Testis (tissue), 3 donors: ENCODE results near the gene ABCA3. TPM values are rescaled to one million over a fixed set of nuclear protein-coding genes. Genes with fewer than 3 reads are reported as not detected.

Experiments used
- DNase-seq: peaks from one replicate; pipeline ENCODE4 v3.0.0-alpha.2; 2019
- H3K27ac ChIP-seq, 2 donors: fragments of 200-600 bp; sonication (generic); one replicate each; pipeline ENCODE4 v1.5.1; 2019
- H3K27me3 ChIP-seq: fragments of 200-600 bp; sonication (generic); one replicate; pipeline ENCODE4 v1.5.1; 2019
- H3K36me3 ChIP-seq: fragments of 200-600 bp; sonication (generic); one replicate; pipeline ENCODE4 v1.5.1; 2017; ENCODE audit warnings: low read depth; ENCODE audit errors: missing control alignments
- H3K4me1 ChIP-seq: fragments of 200-600 bp; sonication (generic); one replicate; pipeline ENCODE4 v1.5.1; 2019
- H3K4me3 ChIP-seq, 2 donors: fragments of 200-600 bp; sonication (generic); one replicate each; pipeline ENCODE4 v1.5.1; 2017 to 2019
- H3K9me3 ChIP-seq: fragments of 200-600 bp; sonication (generic); one replicate; pipeline ENCODE4 v1.5.1; 2017
- POLR2A ChIP-seq: fragments of 450-650 bp; IDR thresholded peaks from one replicate; pipeline ENCODE4 v1.6.1; 2017; ENCODE audit warnings: antibody characterized with exemption, mild to moderate bottlenecking, moderate library complexity
- WGBS, 2 donors: methylation state at CpG; one replicate each; pipeline ENCODE4 v1.1.5; 2018; 5-methylcytosine and 5-hydroxymethylcytosine counted together
- intact Hi-C: fragments of 100-400 bp; cut with DNase I; formaldehyde crosslinking; loops from one replicate; pipeline ENCODE4 v1.15.1; 2023; ENCODE audit warnings: low total_unique reads
- polyA plus RNA-seq: library from polyadenylated mRNA; stranded (reverse); fragments of 350-450 nt; fragmentation: Illumina TruSeq; extraction: RNeasy Lipid Tissue Mini Kit (QIAGEN cat#74804); gene quantifications from one replicate; pipeline ENCODE4 v1.2.3, GENCODE V29; 2014; ENCODE audit warnings: low read depth, low replicate concordance; ENCODE audit not compliant: insufficient read depth
- total RNA-seq, 2 donors: library from RNA; depleted of rRNA; stranded (reverse); fragments of >200 nt; gene quantifications; one replicate each; pipeline ENCODE4 v1.2.3, GENCODE V29; 2016
- TF ChIP-seq, protein P1 (sequence below), 3 experiments: fragments of 450-650 bp in 2 of 3; fragments of 200-600 bp in 1 of 3; sonication (generic) in 1 of 3; IDR thresholded peaks; one replicate each; pipeline ENCODE4 v1.5.1; 2016 to 2019; ENCODE audit warnings: antibody characterized with exemption in 3 of 3, mild to moderate bottlenecking in 2 of 3, moderate library complexity in 1 of 3

The ABCA3 gene
- total and polyA plus RNA-seq, 3 donors from 2014 or later: 24.5 to 38.1 (median 35.1) TPM

DNA sequence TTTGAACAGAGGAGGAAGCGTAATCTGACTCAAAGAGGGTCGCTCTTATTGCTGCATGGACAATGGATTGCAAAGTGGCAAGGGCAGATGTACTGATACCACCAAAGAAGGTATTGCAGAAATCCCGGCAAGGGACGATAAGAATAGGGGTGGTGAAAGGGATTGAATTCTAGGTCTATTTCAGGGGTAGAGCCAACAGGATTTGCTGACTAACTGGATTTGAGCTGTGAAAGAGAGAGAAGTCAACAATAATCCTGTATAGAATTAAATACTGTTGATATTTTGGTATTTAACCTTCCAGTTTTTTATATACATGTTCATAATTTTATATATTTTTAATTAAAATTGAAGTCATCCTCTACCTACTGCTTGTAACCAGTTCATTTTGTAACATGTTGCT lies 19.4 kb upstream of the ABCA3 start:
- no peaks in the 10 kb centered on the region for H3K36me3 ChIP-seq
- no peak overlapping the region for H3K4me3 ChIP-seq
- H3K9me3 ChIP-seq: no peaks in the 10 kb centered on the region
- no peak overlapping the region for H3K27ac ChIP-seq
- intact Hi-C loops: no loop called here
- H3K4me1 ChIP-seq: peaks cover 7% of the 10 kb centered on the region
- TF ChIP-seq, protein P1, sequence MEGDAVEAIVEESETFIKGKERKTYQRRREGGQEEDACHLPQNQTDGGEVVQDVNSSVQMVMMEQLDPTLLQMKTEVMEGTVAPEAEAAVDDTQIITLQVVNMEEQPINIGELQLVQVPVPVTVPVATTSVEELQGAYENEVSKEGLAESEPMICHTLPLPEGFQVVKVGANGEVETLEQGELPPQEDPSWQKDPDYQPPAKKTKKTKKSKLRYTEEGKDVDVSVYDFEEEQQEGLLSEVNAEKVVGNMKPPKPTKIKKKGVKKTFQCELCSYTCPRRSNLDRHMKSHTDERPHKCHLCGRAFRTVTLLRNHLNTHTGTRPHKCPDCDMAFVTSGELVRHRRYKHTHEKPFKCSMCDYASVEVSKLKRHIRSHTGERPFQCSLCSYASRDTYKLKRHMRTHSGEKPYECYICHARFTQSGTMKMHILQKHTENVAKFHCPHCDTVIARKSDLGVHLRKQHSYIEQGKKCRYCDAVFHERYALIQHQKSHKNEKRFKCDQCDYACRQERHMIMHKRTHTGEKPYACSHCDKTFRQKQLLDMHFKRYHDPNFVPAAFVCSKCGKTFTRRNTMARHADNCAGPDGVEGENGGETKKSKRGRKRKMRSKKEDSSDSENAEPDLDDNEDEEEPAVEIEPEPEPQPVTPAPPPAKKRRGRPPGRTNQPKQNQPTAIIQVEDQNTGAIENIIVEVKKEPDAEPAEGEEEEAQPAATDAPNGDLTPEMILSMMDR (IDR thresholded peaks at IDR 0.05): no peak
- TF ChIP-seq POLR2A: no peak
- H3K27me3 ChIP-seq: no peaks in the 10 kb centered on the region
- no peak for DNase-seq
- 91 to 94% methylated on average over 4 of the region's 4 CpGs for WGBS, 2 donors

- Histone ChIP-seq H3K27me3 (no peaks in the 10 kb centered on the region), H3K9me3 (no peaks in the 10 kb centered on the region), H3K4me1 (no peaks in the 10 kb centered on the region), H3K36me3 (no peaks in the 10 kb centered on the region), H3K4me3 (no peak overlapping the region), H3K27ac (no peak overlapping the region)
- no peak for DNase-seq
- 95 to 96% methylated on average over 3 of the region's 3 CpGs for WGBS, 2 donors
- intact Hi-C loops: no loop called here
- no peak for TF ChIP-seq POLR2A
- TF ChIP-seq, protein P1 (IDR thresholded peaks at IDR 0.05): no peak
Observed at GRCh38 chr16:2358811-2359210, 18.3 kb upstream of the ABCA3 start.

DNA sequence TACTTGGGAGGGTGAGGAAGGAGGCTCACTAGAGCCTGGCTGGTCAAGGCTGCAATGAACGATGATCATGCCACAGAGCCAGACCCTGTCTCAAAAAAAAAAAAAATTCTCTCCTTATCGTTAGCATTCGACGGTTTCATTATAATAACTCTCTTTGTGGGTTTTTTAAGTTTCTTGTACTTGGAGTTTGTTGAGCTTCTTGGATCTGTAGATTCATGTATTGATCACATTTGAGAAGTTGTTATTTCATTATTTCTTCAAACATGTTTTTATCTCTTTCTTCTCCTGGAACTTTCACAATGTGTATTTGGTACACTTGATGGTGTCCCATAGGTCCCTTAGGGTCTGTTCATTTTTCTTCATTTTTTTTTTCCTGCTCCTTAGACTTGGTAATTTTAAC lies 16.8 kb upstream of the ABCA3 start:
- Histone ChIP-seq H3K36me3 (no peaks in the 10 kb centered on the region), H3K27ac (no peak overlapping the region), H3K9me3 (no peaks in the 10 kb centered on the region), H3K4me3 (no peak overlapping the region), H3K4me1 (no peaks in the 10 kb centered on the region), H3K27me3 (no peaks in the 10 kb centered on the region)
- TF ChIP-seq POLR2A: no peak
- TF ChIP-seq, protein P1 (IDR thresholded peaks at IDR 0.05): no peak
- 92 to 97% methylated on average over 4 of the region's 4 CpGs for WGBS, 2 donors
- intact Hi-C loops: no loop called here
- DNase-seq: no peak

- no peaks in the 10 kb centered on the region for H3K36me3 ChIP-seq
- no peaks in the 10 kb centered on the region for H3K9me3 ChIP-seq
- H3K27me3 ChIP-seq: no peaks in the 10 kb centered on the region
- H3K4me3 ChIP-seq: no peak overlapping the region
- H3K4me1 ChIP-seq: no peaks in the 10 kb centered on the region
- 80 to 89% methylated on average over 1 of the region's 1 CpG for WGBS, 2 donors
- intact Hi-C loops: no loop called here
- TF ChIP-seq POLR2A: no peak
- TF ChIP-seq, protein P1 (IDR thresholded peaks at IDR 0.05): no peak
- no peak for DNase-seq
- no peak overlapping the region for H3K27ac ChIP-seq
Observed at GRCh38 chr16:2350500-2350899, 10.0 kb upstream of the ABCA3 start.

DNA sequence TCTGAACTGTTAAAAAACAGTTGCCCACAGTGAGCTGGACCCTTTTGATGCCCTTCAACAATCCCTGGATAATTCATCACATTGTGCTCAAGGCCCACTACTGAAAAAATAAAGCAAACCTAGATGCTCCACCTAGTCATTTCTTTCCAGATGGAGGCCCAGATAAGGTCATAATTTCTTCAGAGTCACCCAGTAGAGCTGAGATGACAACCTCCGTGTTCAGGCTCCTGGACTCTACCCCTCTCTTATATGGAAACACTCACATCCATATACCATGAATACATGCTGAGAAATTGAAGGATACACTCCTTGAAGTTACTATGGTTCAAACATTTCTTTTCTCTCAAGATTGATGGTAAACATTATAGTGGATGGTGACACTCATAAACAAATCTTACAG lies 2.7 kb upstream of the ABCA3 start:
- Histone ChIP-seq H3K27me3 (no peaks in the 10 kb centered on the region), H3K4me1 (no peaks in the 10 kb centered on the region), H3K9me3 (no peaks in the 10 kb centered on the region), H3K27ac (no peak overlapping the region), H3K36me3 (no peaks in the 10 kb centered on the region), H3K4me3 (no peak overlapping the region)
- WGBS, 2 donors: 75 to 89% methylated on average over 1 of the region's 1 CpG
- TF ChIP-seq POLR2A: no peak
- TF ChIP-seq, protein P1 (IDR thresholded peaks at IDR 0.05): no peak
- no peak for DNase-seq
- intact Hi-C loops: no loop called here
